B cell (primary cell): ENCODE data around the gene MIGA1. TPM values are rescaled to one million over a fixed set of nuclear protein-coding genes. Genes with fewer than 3 reads are reported as not detected.

Experiments used
- ATAC-seq: fragments of 200-7000 bp; cut with Tn5 transposase; one replicate; pipeline ENCODE4 v1.10.0; 2021; ENCODE audit warnings: low read depth, mild to moderate bottlenecking, moderate number of reproducible peaks, moderate library complexity
- CTCF ChIA-PET: fragments of 350-600 bp; sonication (Branson Sonifier 250); formaldehyde crosslinking; loops from one replicate; lab custom pipeline; 2021; ENCODE audit warnings: antibody characterized with exemption, inconsistent platforms; lab: Charles Lee
- POLR2A ChIA-PET: fragments of 350-600 bp; sonication (Branson Sonifier 250); formaldehyde crosslinking; loops from one replicate; lab custom pipeline; 2021; ENCODE audit warnings: antibody characterized with exemption; lab: Charles Lee
- DNase-seq: peaks from one replicate; pipeline ENCODE4 v3.0.0; 2013
- H2AFZ ChIP-seq: 2 replicates; pipeline ENCODE4 v1.6.1; 2012; ENCODE audit warnings: mild to moderate bottlenecking, low read depth, low read length; ENCODE audit not compliant: insufficient read depth, poor library complexity, severe bottlenecking
- H3K27ac ChIP-seq, 2 donors: 1 replicate in 1 of 2; 2 replicates in 1 of 2; pipeline ENCODE4 v1.5.1; 2012 to 2013; ENCODE audit warnings: low read length in 2 of 2, mild to moderate bottlenecking in 2 of 2, moderate library complexity in 1 of 2
- H3K27me3 ChIP-seq, 4 experiments: fragments of 200-600 bp in 1 of 4; sonication (generic) in 1 of 4; replicated peaks in 1 of 4; 1 replicate in 2 of 4; 2 replicates in 2 of 4; pipeline versions ENCODE4 v1.6.1 to v1.7.0; 2013 to 2016; ENCODE audit warnings: low read length in 3 of 4, mild to moderate bottlenecking in 2 of 4, mixed read lengths in 1 of 4, moderate library complexity in 1 of 4; ENCODE audit not compliant: insufficient read depth in 4 of 4, control insufficient read depth in 3 of 4; ENCODE audit errors: control extremely low read depth in 1 of 4
- H3K36me3 ChIP-seq, 2 experiments: replicated peaks in 1 of 2; 1 replicate in 1 of 2; 2 replicates in 1 of 2; pipeline versions ENCODE4 v1.6.1 to v1.7.1; 2013; ENCODE audit warnings: low read length in 1 of 2; ENCODE audit not compliant: insufficient read depth in 2 of 2, control insufficient read depth in 1 of 2; ENCODE audit errors: control extremely low read depth in 1 of 2, extremely low read depth in 1 of 2
- H3K4me1 ChIP-seq, 2 donors: fragments of 200-600 bp in 1 of 2; sonication (generic) in 1 of 2; 1 replicate in 1 of 2; 2 replicates in 1 of 2; pipeline versions ENCODE4 v1.5.1 to v1.6.1; 2013 to 2017; ENCODE audit warnings: low read length in 2 of 2; ENCODE audit not compliant: control insufficient read depth in 2 of 2, insufficient read depth in 2 of 2
- H3K4me2 ChIP-seq: replicated peaks from 2 replicates; pipeline ENCODE3; 2012; ENCODE audit warnings: mild to moderate bottlenecking, low read depth, low read length; ENCODE audit not compliant: poor library complexity, severe bottlenecking
- H3K4me3 ChIP-seq, 5 experiments: fragments of 200-600 bp in 1 of 5; sonication (generic) in 1 of 5; 1 replicate in 3 of 5; 2 replicates in 2 of 5; pipeline versions ENCODE4 v1.5.1 to v1.7.0; 2011 to 2016; ENCODE audit warnings: low read length in 4 of 5, mild to moderate bottlenecking in 4 of 5, low read depth in 2 of 5, control low read depth in 1 of 5, moderate library complexity in 1 of 5; ENCODE audit not compliant: insufficient read depth in 1 of 5; ENCODE audit errors: control extremely low read depth in 1 of 5, extremely low read depth in 1 of 5
- H3K79me2 ChIP-seq: fragments of 200-600 bp; sonication (generic); one replicate; pipeline ENCODE4 v1.6.0; 2016; ENCODE audit warnings: low read length; ENCODE audit not compliant: control insufficient read depth, insufficient read depth
- H3K9ac ChIP-seq: fragments of 200-600 bp; sonication (generic); 2 replicates; pipeline ENCODE4 v1.6.1; 2017; ENCODE audit warnings: mild to moderate bottlenecking, low read length, moderate library complexity
- H3K9me3 ChIP-seq, 3 donors: one replicate each; pipeline versions ENCODE4 v1.6.1 to v1.7.1; 2013; ENCODE audit warnings: low read length in 2 of 3; ENCODE audit not compliant: control insufficient read depth in 2 of 3, insufficient read depth in 1 of 3; ENCODE audit errors: control extremely low read depth in 1 of 3
- H4K20me1 ChIP-seq: 2 replicates; pipeline ENCODE4 v1.6.0; 2012; ENCODE audit warnings: mild to moderate bottlenecking, low read length; ENCODE audit not compliant: insufficient read depth, control insufficient read depth, poor library complexity, severe bottlenecking
- H3K27ac Mint-ChIP-seq: one replicate; pipeline ENCODE4 v1.8.0; 2021; ENCODE audit warnings: mixed read lengths
- H3K27me3 Mint-ChIP-seq: one replicate; pipeline ENCODE4 v1.8.0; 2021; ENCODE audit warnings: mixed read lengths
- H3K4me1 Mint-ChIP-seq: one replicate; pipeline ENCODE4 v1.8.0; 2021; ENCODE audit warnings: mixed read lengths
- H3K4me3 Mint-ChIP-seq: one replicate; pipeline ENCODE4 v1.8.0; 2021; ENCODE audit warnings: mixed read lengths
- H3K9me3 Mint-ChIP-seq: one replicate; pipeline ENCODE4 v1.8.0; 2022; ENCODE audit warnings: mixed read lengths; ENCODE audit not compliant: insufficient read depth
- EZH2 ChIP-seq: IDR thresholded peaks from 2 replicates; pipeline ENCODE4 v1.6.1; 2012; ENCODE audit warnings: borderline replicate concordance, low read depth, mild to moderate bottlenecking, moderate library complexity, low read length; ENCODE audit not compliant: insufficient read depth, poor library complexity, severe bottlenecking
- WGBS: methylation state at CpG from one replicate; pipeline ENCODE4 v1.1.5; 2013; ENCODE audit warnings: missing lambda C conversion rate; ENCODE audit not compliant: insufficient coverage; 5-methylcytosine and 5-hydroxymethylcytosine counted together
- intact Hi-C: fragments of 100-400 bp; cut with micrococcal nuclease; formaldehyde crosslinking; loops from one replicate; pipeline ENCODE4 v1.10.0; 2022
- polyA plus RNA-seq: library from polyadenylated mRNA; depleted of rRNA; stranded (reverse); fragments of >200 nt; gene quantifications from 2 replicates; pipeline ENCODE4 v1.2.3, GENCODE V29; 2012
- total RNA-seq, 2 donors: library from RNA; stranded (reverse); fragments of 120-200 nt in 1 of 2; gene quantifications; 1 replicate in 1 of 2; 2 replicates in 1 of 2; pipeline versions ENCODE4 v1.2.3 to v1.2.4, GENCODE V29; 2013 to 2022
- TF ChIP-seq, protein P1 (sequence below): fragments of 200-600 bp; IDR thresholded peaks from one replicate; pipeline ENCODE4 v1.8.0; 2022; ENCODE audit warnings: antibody characterized with exemption, mild to moderate bottlenecking

The MIGA1 gene
- total and polyA plus RNA-seq, 2 donors (not counting 1 experiment from before 2014, with no cell fraction given), result 5.0 to 18.0 TPM

- Mint-ChIP-seq H3K27ac (no peak overlapping the region), H3K9me3 (no peaks in the 10 kb centered on the region), H3K27me3 (no peaks in the 10 kb centered on the region), H3K4me1 (peaks cover 2% of the 10 kb centered on the region), H3K4me3 (no peak overlapping the region)
- Histone ChIP-seq H3K27ac (no peak overlapping the region), H3K79me2 (peaks cover 4% of the 10 kb centered on the region), H3K9me3 (no peaks in the 10 kb centered on the region), H2AFZ (no peak overlapping the region), H3K27me3 (no peaks in the 10 kb centered on the region), H3K4me1 (peaks cover 12% of the 10 kb centered on the region in 2 donors), H3K9ac (no peak overlapping the region), H4K20me1 (no peaks in the 10 kb centered on the region), H3K36me3 (peaks cover 2 to 9% of the 10 kb centered on the region in 2 experiments), H3K4me3 (no peak overlapping the region), H3K4me2 (peak overlapping the region; percentile 45)
- intact Hi-C loops, result no loop called here
- ATAC-seq (no peak), DNase-seq (no peak)
- TF ChIP-seq, protein P1, sequence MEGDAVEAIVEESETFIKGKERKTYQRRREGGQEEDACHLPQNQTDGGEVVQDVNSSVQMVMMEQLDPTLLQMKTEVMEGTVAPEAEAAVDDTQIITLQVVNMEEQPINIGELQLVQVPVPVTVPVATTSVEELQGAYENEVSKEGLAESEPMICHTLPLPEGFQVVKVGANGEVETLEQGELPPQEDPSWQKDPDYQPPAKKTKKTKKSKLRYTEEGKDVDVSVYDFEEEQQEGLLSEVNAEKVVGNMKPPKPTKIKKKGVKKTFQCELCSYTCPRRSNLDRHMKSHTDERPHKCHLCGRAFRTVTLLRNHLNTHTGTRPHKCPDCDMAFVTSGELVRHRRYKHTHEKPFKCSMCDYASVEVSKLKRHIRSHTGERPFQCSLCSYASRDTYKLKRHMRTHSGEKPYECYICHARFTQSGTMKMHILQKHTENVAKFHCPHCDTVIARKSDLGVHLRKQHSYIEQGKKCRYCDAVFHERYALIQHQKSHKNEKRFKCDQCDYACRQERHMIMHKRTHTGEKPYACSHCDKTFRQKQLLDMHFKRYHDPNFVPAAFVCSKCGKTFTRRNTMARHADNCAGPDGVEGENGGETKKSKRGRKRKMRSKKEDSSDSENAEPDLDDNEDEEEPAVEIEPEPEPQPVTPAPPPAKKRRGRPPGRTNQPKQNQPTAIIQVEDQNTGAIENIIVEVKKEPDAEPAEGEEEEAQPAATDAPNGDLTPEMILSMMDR, result no peak
- no peak for TF ChIP-seq EZH2
- WGBS, result 50% methylated on average over 1 of the region's 3 CpGs
- POLR2A ChIA-PET, result no interaction called here
- CTCF ChIA-PET, result no interaction called here
Measured at GRCh38 chr1:77846966-77847365, 67.5 kb downstream of the MIGA1 start.

- intact Hi-C loops, result no loop called here
- H3K79me2 ChIP-seq, result peaks cover 6% of the 10 kb centered on the region
- no peaks in the 10 kb centered on the region for H4K20me1 ChIP-seq
- H3K4me3 ChIP-seq, result no peak overlapping the region
- no peak for TF ChIP-seq EZH2
- TF ChIP-seq, protein P1, result no peak
- H3K4me2 ChIP-seq, result peak overlapping the region; percentile 45
- H3K9me3 ChIP-seq, result no peaks in the 10 kb centered on the region
- peaks cover 12% of the 10 kb centered on the region in 2 donors for H3K4me1 ChIP-seq
- H3K36me3 ChIP-seq, result peaks cover 2 to 9% of the 10 kb centered on the region in 2 experiments
- WGBS, result 39% methylated on average over 5 of the region's 9 CpGs
- H3K9ac ChIP-seq, result peak overlapping the region; percentile 4
- no peak overlapping the region for H3K4me3 Mint-ChIP-seq
- ChIA-PET CTCF (no interaction called here), POLR2A (no interaction called here)
- no peak overlapping the region for H3K27ac Mint-ChIP-seq
- H2AFZ ChIP-seq, result no peak overlapping the region
- H3K27ac ChIP-seq, result peak overlapping the region in 1 of 2 donors; percentile 20
- H3K27me3 Mint-ChIP-seq, result no peaks in the 10 kb centered on the region
- H3K9me3 Mint-ChIP-seq, result no peaks in the 10 kb centered on the region
- peak; percentile 8 for DNase-seq
- peaks cover 2% of the 10 kb centered on the region for H3K4me1 Mint-ChIP-seq
- no peak for ATAC-seq
- no peaks in the 10 kb centered on the region for H3K27me3 ChIP-seq
Measured at GRCh38 chr1:77847621-77848080, 68.2 kb downstream of the MIGA1 start.
